Neural progenitor cell (in vitro differentiated cells): ENCODE data around the gene BMF. TPM values are rescaled to one million over a fixed set of nuclear protein-coding genes. Genes with fewer than 3 reads are reported as not detected.

Source experiments
- DNase-seq: peaks from one replicate; pipeline ENCODE4 v3.0.0-alpha.2; 2016; ENCODE audit warnings: low spot score
- H2AFZ ChIP-seq: fragments of 200-600 bp; sonication (generic); replicated peaks from 2 replicates; pipeline ENCODE4 v1.6.1; 2016; ENCODE audit warnings: antibody characterized with exemption
- H3F3A ChIP-seq: fragments of 200-600 bp; sonication (generic); 2 replicates; pipeline ENCODE4 v1.6.1; 2016; ENCODE audit warnings: antibody characterized with exemption, low read depth
- H3K27ac ChIP-seq: fragments of 200-600 bp; sonication (generic); 2 replicates; pipeline ENCODE4 v1.5.1; 2016; ENCODE audit warnings: mild to moderate bottlenecking
- H3K27me3 ChIP-seq: fragments of 200-600 bp; sonication (generic); 2 replicates; pipeline ENCODE4 v1.6.1; 2016; ENCODE audit warnings: mild to moderate bottlenecking, moderate library complexity
- H3K36me3 ChIP-seq: fragments of 200-600 bp; sonication (generic); 2 replicates; pipeline ENCODE4 v1.5.1; 2016
- H3K4me1 ChIP-seq: fragments of 200-600 bp; sonication (generic); 2 replicates; pipeline ENCODE4 v1.6.1; 2016; ENCODE audit warnings: mixed run types
- H3K4me2 ChIP-seq: fragments of 200-600 bp; sonication (generic); 2 replicates; pipeline ENCODE4 v1.6.1; 2016
- H3K4me3 ChIP-seq: fragments of 200-600 bp; sonication (generic); 2 replicates; pipeline ENCODE4 v1.5.1; 2016
- H3K79me2 ChIP-seq: fragments of 200-600 bp; sonication (generic); 2 replicates; pipeline ENCODE4 v1.6.1; 2016; ENCODE audit warnings: low read depth
- H3K9ac ChIP-seq: fragments of 200-600 bp; sonication (generic); 2 replicates; pipeline ENCODE4 v1.6.1; 2016
- H3K9me3 ChIP-seq: fragments of 200-600 bp; sonication (generic); 2 replicates; pipeline ENCODE4 v1.5.1; 2016; ENCODE audit warnings: low read depth
- H4K20me1 ChIP-seq: fragments of 200-600 bp; sonication (generic); 2 replicates; pipeline ENCODE4 v1.6.1; 2016; ENCODE audit warnings: low read depth
- H3K27ac Mint-ChIP-seq: 3 replicates; pipeline ENCODE4 v1.8.0; 2021; ENCODE audit warnings: mixed read lengths
- H3K27me3 Mint-ChIP-seq: 2 replicates; pipeline ENCODE4 v1.8.0; 2022; ENCODE audit warnings: low read depth, mild to moderate bottlenecking, inconsistent platforms, moderate library complexity, mixed read lengths; ENCODE audit not compliant: insufficient read depth
- H3K36me3 Mint-ChIP-seq: 3 replicates; pipeline ENCODE4 v1.8.0; 2021; ENCODE audit warnings: mixed read lengths
- H3K4me1 Mint-ChIP-seq: 3 replicates; pipeline ENCODE4 v1.8.0; 2021; ENCODE audit warnings: mixed read lengths
- H3K4me3 Mint-ChIP-seq: 3 replicates; pipeline ENCODE4 v1.8.0; 2021; ENCODE audit warnings: mild to moderate bottlenecking, moderate library complexity, mixed read lengths
- H3K9me3 Mint-ChIP-seq: 3 replicates; pipeline ENCODE4 v1.8.0; 2020; ENCODE audit warnings: mixed read lengths
- CTCF ChIP-seq: fragments of 200-600 bp; sonication (generic); IDR thresholded peaks from 2 replicates; pipeline ENCODE4 v1.5.1; 2017; ENCODE audit warnings: antibody characterized with exemption, mild to moderate bottlenecking
- EZH2 ChIP-seq: fragments of 200-600 bp; sonication (generic); IDR thresholded peaks from 2 replicates; pipeline ENCODE4 v1.6.1; 2017; ENCODE audit warnings: antibody characterized with exemption, mild to moderate bottlenecking, moderate library complexity
- EZH2phosphoT487 ChIP-seq: fragments of 200-600 bp; sonication (generic); IDR thresholded peaks from 2 replicates; pipeline ENCODE4 v1.6.1; 2017; ENCODE audit warnings: antibody characterized with exemption
- total RNA-seq: library from RNA; depleted of rRNA; stranded (reverse); fragments of >200 nt; gene quantifications from 2 replicates; pipeline ENCODE4 v1.2.3, GENCODE V29; 2015; ENCODE audit warnings: low replicate concordance

The BMF gene
- total RNA-seq, 1 donor from 2014 or later, result 8.0 TPM

- H4K20me1 ChIP-seq, result no peaks in the 10 kb centered on the region
- H3K4me1 Mint-ChIP-seq, result peaks cover 15% of the 10 kb centered on the region
- no peak overlapping the region for H2AFZ ChIP-seq
- H3K4me3 Mint-ChIP-seq, result no peak overlapping the region
- no peak overlapping the region for H3K27ac Mint-ChIP-seq
- peaks cover 4% of the 10 kb centered on the region for H3K9me3 Mint-ChIP-seq
- H3K27ac ChIP-seq, result no peak overlapping the region
- H3K36me3 ChIP-seq, result no peaks in the 10 kb centered on the region
- no peaks in the 10 kb centered on the region for H3K27me3 ChIP-seq
- H3F3A ChIP-seq, result peaks cover 7% of the 10 kb centered on the region
- H3K9ac ChIP-seq, result no peak overlapping the region
- H3K4me1 ChIP-seq, result peaks cover 9% of the 10 kb centered on the region
- H3K27me3 Mint-ChIP-seq, result peaks cover 6% of the 10 kb centered on the region
- no peak for DNase-seq
- H3K36me3 Mint-ChIP-seq, result no peaks in the 10 kb centered on the region
- no peak overlapping the region for H3K4me2 ChIP-seq
- H3K79me2 ChIP-seq, result no peaks in the 10 kb centered on the region
- no peak overlapping the region for H3K4me3 ChIP-seq
- TF ChIP-seq EZH2 (no peak), EZH2phosphoT487 (no peak), CTCF (no peak)
- H3K9me3 ChIP-seq, result no peaks in the 10 kb centered on the region
These were observed 43.3 kb upstream of the BMF start for GRCh38 chr15:40151991-40152390.

DNA sequence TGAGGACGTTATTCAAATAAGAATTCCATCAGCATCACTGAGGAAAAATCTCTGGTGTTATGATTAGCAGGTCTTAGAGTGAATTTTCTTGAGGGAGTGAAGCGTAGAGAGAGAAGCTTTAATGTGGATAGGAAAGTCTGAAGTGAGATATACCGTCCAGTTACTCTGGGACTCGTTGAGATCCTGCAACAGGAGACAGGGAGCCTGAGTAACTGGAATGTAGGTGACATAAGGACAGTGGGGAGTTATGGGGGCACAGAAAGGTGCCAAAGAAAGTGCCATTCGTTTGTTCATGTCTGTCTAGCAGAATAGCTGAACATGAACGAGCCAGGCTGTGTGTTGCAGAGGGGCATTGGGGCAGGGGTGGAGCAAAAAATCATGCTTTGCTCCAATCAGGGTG lies 42.8 kb upstream of the BMF start:
- H3K79me2 ChIP-seq, result no peaks in the 10 kb centered on the region
- H3K9ac ChIP-seq, result no peak overlapping the region
- no peaks in the 10 kb centered on the region for H3K36me3 ChIP-seq
- Mint-ChIP-seq H3K9me3 (peaks cover 4% of the 10 kb centered on the region), H3K36me3 (no peaks in the 10 kb centered on the region), H3K4me1 (peaks cover 11% of the 10 kb centered on the region), H3K4me3 (no peak overlapping the region), H3K27me3 (peaks cover 6% of the 10 kb centered on the region), H3K27ac (no peak overlapping the region)
- no peaks in the 10 kb centered on the region for H4K20me1 ChIP-seq
- DNase-seq, result no peak
- H3K9me3 ChIP-seq, result no peaks in the 10 kb centered on the region
- no peak overlapping the region for H3K4me3 ChIP-seq
- no peak overlapping the region for H3K27ac ChIP-seq
- H3K4me1 ChIP-seq, result peaks cover 9% of the 10 kb centered on the region
- no peaks in the 10 kb centered on the region for H3K27me3 ChIP-seq
- H2AFZ ChIP-seq, result no peak overlapping the region
- no peak overlapping the region for H3K4me2 ChIP-seq
- H3F3A ChIP-seq, result peaks cover 7% of the 10 kb centered on the region
- TF ChIP-seq EZH2phosphoT487, result no peak
- no peak for TF ChIP-seq CTCF
- TF ChIP-seq EZH2, result no peak

GRCh38 chr15:40150163-40150925 lies 41.7 kb upstream of the BMF start:
- no peaks in the 10 kb centered on the region for H3K36me3 ChIP-seq
- no peaks in the 10 kb centered on the region for H3K36me3 Mint-ChIP-seq
- H3K9me3 Mint-ChIP-seq, result peaks cover 4% of the 10 kb centered on the region
- H3K79me2 ChIP-seq, result no peaks in the 10 kb centered on the region
- peaks cover 7% of the 10 kb centered on the region for H3K27me3 Mint-ChIP-seq
- H3K9ac ChIP-seq, result no peak overlapping the region
- no peak for TF ChIP-seq CTCF
- no peak for TF ChIP-seq EZH2
- TF ChIP-seq EZH2phosphoT487, result no peak
- no peaks in the 10 kb centered on the region for H3K27me3 ChIP-seq
- H3K9me3 ChIP-seq, result no peaks in the 10 kb centered on the region
- H3F3A ChIP-seq, result peaks cover 2% of the 10 kb centered on the region
- H2AFZ ChIP-seq, result no peak overlapping the region
- H3K4me3 ChIP-seq, result no peak overlapping the region
- no peak overlapping the region for H3K27ac Mint-ChIP-seq
- no peaks in the 10 kb centered on the region for H4K20me1 ChIP-seq
- H3K27ac ChIP-seq, result no peak overlapping the region
- no peak overlapping the region for H3K4me3 Mint-ChIP-seq
- no peak overlapping the region for H3K4me2 ChIP-seq
- H3K4me1 Mint-ChIP-seq, result peaks cover 6% of the 10 kb centered on the region
- peaks cover 2% of the 10 kb centered on the region for H3K4me1 ChIP-seq
- DNase-seq, result no peak
